SKM-1 treated with dmso at 0.1 percent for 144 hours (cell line): ENCODE results near the gene OR4N5.

ENCODE experiments used
- DNase-seq: peaks from one replicate; lab custom pipeline; 2025; ENCODE audit not compliant: unreplicated experiment; lab: John Stamatoyannopoulos, UW

Gene OR4N5

DNA sequence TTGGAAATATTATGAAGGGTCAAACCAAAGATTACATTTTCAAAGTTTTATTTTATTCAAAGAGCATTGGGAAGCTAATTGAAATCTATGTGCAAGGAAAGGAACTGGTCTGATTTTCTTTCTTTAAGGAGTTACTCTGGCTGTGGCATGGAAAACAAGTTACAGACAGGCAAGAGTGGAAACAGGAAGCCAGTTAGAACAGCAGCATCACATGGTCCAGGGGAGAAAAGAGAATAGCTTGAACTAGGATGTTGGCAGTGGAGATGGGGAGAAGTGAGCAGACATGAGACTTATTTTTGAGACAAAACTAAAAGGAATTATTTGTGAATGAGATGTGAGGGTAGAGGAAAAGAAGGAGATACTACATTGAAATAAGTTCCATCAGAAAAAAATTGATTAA lies 55.5 kb downstream of the OR4N5 start:
- no peak for DNase-seq
